22Rv1 (cell line): ENCODE measurements around the gene CLEC3B.

Source experiments
- H3K27ac ChIP-seq: fragments of 450-650 bp; 2 replicates; pipeline ENCODE4 v1.5.1; 2017
- CTCF ChIP-seq: fragments of 450-650 bp; IDR thresholded peaks from 2 replicates; pipeline ENCODE4 v1.5.1; 2017; ENCODE audit warnings: mild to moderate bottlenecking
- ZFX ChIP-seq: fragments of 450-650 bp; IDR thresholded peaks from 2 replicates; pipeline ENCODE4 v1.6.1; 2017; ENCODE audit warnings: antibody characterized with exemption, borderline replicate concordance

CLEC3B gene

GRCh38 chr3:45059132-45059531 is 33.0 kb downstream of the CLEC3B start:
- TF ChIP-seq ZFX (no peak), CTCF (no peak)
- H3K27ac ChIP-seq: no peak overlapping the region

GRCh38 chr3:45060165-45060892 is 34.2 kb downstream of the CLEC3B start:
- TF ChIP-seq ZFX: no peak
- H3K27ac ChIP-seq: no peak overlapping the region

GRCh38 chr3:45062697-45063070 is 36.6 kb downstream of the CLEC3B start:
- TF ChIP-seq ZFX (no peak), CTCF (no peak)
- H3K27ac ChIP-seq: no peak overlapping the region

GRCh38 chr3:45064512-45065372 is 38.6 kb downstream of the CLEC3B start:
- H3K27ac ChIP-seq: no peak overlapping the region
- TF ChIP-seq CTCF (no peak), ZFX (no peak)

- TF ChIP-seq ZFX (no peak), CTCF (no peak)
- H3K27ac ChIP-seq: no peak overlapping the region
Observed at GRCh38 chr3:45065373-45065720, 39.2 kb downstream of the CLEC3B start.

GRCh38 chr3:45066109-45066801 is 40.2 kb downstream of the CLEC3B start:
- TF ChIP-seq CTCF (no peak), ZFX (no peak)
- H3K27ac ChIP-seq: no peak overlapping the region

- no peak overlapping the region for H3K27ac ChIP-seq
- TF ChIP-seq ZFX: no peak
- no peak for TF ChIP-seq CTCF
Observed at GRCh38 chr3:45067486-45067885, 41.4 kb downstream of the CLEC3B start.
